GM23248 (cell line): ENCODE measurements around the gene PRXL2A.

Experiments
- EZH2 ChIP-seq: fragments of 200-600 bp; sonication (generic); IDR thresholded peaks from 2 replicates; pipeline ENCODE4 v1.6.1; 2018; ENCODE audit warnings: antibody characterized with exemption, mild to moderate bottlenecking; ENCODE audit not compliant: insufficient read depth, poor library complexity, severe bottlenecking
- EZH2phosphoT487 ChIP-seq: fragments of 200-600 bp; sonication (generic); IDR thresholded peaks from 2 replicates; pipeline ENCODE4 v1.6.1; 2018; ENCODE audit warnings: antibody characterized with exemption, moderate library complexity, mild to moderate bottlenecking, low read depth; ENCODE audit not compliant: insufficient read depth

DNA sequence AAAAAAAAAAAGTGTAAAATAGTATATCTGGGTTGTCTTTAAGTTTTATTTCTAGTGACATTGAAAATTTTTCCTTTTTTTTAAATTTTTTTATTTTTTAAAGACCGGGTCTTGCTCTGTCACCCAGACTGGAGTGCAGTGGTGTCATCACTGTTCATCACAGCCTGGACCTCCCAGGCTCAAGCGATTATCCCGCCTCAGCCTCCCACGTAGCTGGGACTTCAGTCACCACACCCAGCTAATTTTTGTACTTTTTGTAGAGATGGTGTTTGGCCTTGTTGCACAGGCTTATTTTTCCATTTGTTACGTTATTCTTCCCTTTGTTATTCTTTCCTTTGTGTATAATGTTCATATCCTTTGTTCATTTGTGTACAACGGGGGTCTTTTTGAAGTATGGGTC, 75.9 kb downstream of the PRXL2A start:
- TF ChIP-seq EZH2 = no peak
- no peak for TF ChIP-seq EZH2phosphoT487
